ENCODE measurements around the gene PCYOX1L. TPM values are rescaled to one million over a fixed set of nuclear protein-coding genes. Genes with fewer than 3 reads are reported as not detected.

Gene PCYOX1L
- total RNA-seq, 2 donors from 2014 or later: 3.3 to 3.9 TPM

- intact Hi-C loops (cut with DNase I, micrococcal nuclease): no loop called here
- ATAC-seq (no peak), DNase-seq (no peak)
Measured at GRCh38 chr5:149328177-149328576, 29.7 kb upstream of the PCYOX1L start.

- DNase-seq: no peak
- intact Hi-C loops (cut with DNase I, micrococcal nuclease): no loop called here
- no peak for ATAC-seq
Measured at GRCh38 chr5:149333711-149334443, 24.0 kb upstream of the PCYOX1L start.

DNA sequence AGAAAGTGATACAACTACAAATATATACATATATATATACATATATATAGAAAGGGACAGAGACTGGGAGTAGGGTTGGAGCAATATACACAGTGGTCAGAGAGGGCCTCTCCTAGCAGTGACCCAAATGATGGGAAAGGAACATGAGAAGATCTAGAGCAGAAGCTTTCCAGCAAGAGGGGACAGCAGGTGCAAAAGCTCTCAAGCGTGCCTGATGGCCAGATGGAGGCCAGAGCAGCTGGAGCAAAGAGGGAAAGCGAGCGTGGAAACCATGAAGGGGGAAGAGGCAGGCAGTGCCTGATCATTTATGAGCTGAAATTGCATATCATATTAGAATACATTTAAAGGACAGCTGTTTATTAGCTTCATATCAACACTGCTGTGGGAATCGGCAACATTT is 20.1 kb upstream of the PCYOX1L start:
- intact Hi-C loops (cut with DNase I, micrococcal nuclease): no loop called here
- DNase-seq (no peak), ATAC-seq (no peak)

DNA sequence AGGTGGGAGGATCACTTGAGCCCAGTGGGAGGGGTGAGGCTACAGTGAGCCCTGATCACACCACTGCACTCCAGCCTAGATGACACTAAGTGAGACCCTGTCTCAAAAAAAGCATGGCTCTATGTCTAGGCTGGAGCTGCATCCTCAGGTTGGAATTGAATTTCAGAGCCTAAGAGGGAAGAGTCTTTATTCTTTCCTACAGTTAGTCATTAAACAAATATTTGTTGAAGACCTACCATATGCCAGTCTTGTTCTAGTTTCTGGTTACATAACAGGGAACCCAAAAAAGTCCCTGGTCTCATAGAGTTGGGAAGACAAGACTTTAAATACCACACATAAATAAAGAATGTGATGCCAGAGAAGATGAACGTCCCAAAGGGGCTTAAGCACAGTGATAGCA is 19.5 kb upstream of the PCYOX1L start:
- DNase-seq: no peak
- intact Hi-C loops (cut with DNase I, micrococcal nuclease): no loop called here
- ATAC-seq: no peak

DNA sequence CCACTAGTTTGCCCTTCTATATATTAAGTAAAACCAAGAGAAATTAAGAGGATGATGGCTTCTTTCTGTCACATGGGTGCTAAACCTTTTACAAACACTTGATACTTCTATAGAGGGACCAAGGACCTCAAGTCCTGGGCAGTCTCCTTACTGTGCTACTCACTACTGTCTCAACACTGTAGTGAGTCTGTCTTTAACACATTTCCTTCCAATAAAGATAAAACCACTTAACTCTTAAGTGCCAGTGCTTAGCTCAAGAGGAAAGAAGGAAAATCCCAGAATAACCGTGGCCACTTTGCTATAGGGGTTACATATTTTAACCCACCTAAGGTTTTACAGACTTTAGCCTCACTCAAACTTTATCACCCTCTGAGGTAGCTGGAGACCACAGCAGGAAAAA is 16.9 kb upstream of the PCYOX1L start:
- DNase-seq: no peak

DNA sequence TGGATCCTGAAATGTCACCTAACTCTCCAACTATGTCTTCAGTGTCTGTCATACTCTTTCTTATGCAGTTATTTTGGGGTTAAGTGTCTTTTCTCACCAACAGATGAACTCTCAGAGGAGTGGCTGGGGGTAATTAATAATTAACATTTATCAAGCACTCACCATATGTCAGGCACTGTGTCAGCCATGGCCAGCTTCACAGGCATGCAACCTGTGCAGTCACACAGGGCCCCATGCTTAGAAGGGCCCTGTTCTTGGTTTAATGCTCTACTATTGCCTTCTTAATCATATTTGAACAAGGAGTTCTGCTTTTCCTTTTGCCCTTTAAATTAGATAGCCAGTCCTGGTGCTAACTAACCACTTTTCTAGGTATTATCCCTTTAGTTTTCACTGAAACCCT is 16.0 kb upstream of the PCYOX1L start:
- intact Hi-C loops (cut with DNase I, micrococcal nuclease): no loop called here
- DNase-seq: no peak

More for the DNA sequence above, 16.9 kb upstream of the PCYOX1L start:
- no peak for ATAC-seq
- intact Hi-C loops (cut with DNase I, micrococcal nuclease): no loop called here

DNA sequence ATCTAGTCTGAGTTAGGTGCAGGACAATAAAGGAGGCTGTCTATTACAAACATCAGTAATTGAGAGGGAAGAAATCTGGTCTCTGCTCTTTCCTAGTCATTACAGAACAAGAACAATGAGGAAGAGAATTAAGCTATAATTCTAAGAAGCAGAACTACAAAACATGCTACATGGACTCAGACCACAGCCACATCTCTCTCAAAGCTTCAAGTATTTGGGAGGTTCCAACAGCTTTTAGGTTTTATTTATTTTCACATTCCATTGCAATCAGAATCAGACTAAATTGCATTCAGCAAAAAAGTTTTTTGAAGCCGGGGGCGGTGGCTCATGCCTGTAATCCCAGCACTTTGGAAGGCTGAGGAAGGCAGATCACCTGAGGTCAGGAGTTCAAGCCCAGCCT is 13.7 kb upstream of the PCYOX1L start:
- ATAC-seq: no peak
- intact Hi-C loops (cut with DNase I, micrococcal nuclease): no loop called here
- DNase-seq: no peak

More for the DNA sequence above, 16.0 kb upstream of the PCYOX1L start:
- ATAC-seq: no peak

DNA sequence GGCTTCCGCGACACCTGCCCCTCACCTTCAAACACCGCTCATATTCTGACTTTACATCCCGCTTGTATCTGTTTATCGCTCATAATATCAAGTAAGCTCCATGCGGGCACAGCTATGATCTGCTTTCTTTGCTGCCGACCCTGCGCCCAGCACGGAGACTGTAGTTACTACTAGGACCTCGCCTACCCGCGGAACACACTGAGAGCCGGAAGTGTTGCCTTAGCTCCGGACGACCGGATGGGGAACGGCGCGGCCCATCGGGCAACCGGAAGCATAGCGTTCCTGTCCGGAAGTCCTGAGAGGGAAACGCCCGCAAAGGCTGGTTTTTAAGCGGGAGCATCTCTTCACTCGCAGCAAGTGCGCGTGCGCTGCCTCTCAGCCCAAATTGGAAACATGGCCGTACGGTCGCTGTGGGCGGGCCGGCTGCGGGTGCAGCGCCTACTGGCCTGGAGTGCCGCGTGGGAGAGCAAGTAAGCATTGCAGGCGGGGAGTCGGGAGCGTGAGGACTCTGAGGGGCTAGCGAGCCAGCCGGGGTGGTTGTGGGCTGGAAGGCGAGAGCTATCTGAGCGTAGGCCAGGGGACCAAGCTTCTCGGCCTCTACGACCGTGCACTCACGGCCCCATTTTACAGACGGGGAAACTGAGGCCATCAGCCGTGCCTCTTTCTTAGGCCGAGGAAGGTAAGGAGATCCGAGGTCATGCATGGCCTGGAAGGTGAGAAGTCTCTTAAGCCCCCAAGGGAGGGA is 12.5 kb upstream of the PCYOX1L start, which contains the start of gene GRPEL2:
TSS of gene GRPEL2 (plus strand) at position 353 of the 745 bp plus-strand sequence. CDS start at position 394, 41 bp downstream.
- ATAC-seq (peak; percentile 100), DNase-seq (peak; percentile 95 to 97)
- intact Hi-C loops (cut with DNase I, micrococcal nuclease): no loop called here

DNA sequence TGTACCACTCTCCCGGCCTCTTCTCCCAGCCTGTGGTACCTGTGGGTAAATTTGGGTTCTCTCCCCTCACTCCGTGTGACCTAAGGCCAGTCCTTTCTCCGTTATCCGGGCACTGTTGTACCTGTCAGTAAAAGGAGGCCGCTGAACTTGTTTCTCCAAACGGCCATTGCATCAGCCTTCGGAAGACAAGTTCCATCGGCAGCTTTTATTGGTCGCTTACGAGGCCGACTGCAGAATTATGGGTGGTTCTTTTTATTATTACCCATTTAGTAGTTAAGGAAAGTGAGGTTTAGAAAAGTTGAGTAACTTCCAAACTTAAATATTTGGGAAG is 12.0 kb upstream of the PCYOX1L start:
- ATAC-seq (peak; percentile 3), DNase-seq (no peak)
- intact Hi-C loops (cut with DNase I, micrococcal nuclease): no loop called here

GRCh38 chr5:149348518-149348917 is 9.3 kb upstream of the PCYOX1L start:
- no peak for DNase-seq
- intact Hi-C loops (cut with DNase I, micrococcal nuclease): no loop called here
- no peak for ATAC-seq

DNA sequence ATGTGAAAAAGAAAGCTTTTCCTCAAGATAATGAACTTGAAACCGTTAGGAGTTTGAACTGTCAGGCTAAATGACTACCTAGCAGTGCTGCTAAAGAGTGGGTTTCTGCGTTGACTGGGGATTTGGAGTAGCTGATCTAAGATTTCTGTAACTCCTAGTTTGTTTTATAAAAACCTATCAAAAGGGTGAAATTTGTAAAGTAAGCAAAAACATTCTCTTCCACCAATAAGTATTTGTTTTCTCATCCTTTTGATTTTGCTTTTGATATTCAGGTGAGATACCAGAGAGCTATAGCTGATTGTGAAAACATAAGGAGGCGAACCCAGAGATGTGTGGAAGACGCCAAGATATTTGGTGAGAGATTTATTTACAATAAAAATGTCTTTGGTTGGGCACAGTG is 8.5 kb upstream of the PCYOX1L start:
- intact Hi-C loops (cut with DNase I, micrococcal nuclease): no loop called here
- no peak for ATAC-seq
- DNase-seq: no peak

GRCh38 chr5:149352169-149352568 is 5.7 kb upstream of the PCYOX1L start:
- ATAC-seq: no peak
- DNase-seq: no peak
- intact Hi-C loops (cut with DNase I, micrococcal nuclease): no loop called here

DNA sequence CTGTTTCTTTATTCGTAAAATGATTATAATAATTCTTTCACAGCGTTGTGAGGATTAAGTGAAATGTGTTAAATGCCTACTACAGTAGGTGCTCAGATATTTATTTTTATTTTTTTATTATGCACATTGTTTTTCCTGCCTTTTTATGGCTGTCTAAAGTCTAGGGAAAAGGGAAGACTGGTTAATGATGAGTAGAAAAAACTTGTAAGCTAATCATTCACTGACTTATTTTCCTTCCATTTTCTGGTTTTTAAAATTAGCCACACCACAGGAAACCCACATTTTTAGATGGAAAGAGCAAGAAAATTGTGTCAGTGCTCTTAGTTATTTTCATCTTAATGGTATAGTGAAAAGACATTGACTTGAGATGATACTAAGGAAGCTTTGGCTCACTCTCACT is 3.9 kb upstream of the PCYOX1L start:
- DNase-seq (no peak), ATAC-seq (no peak)
- intact Hi-C loops (cut with DNase I, micrococcal nuclease): no loop called here

DNA sequence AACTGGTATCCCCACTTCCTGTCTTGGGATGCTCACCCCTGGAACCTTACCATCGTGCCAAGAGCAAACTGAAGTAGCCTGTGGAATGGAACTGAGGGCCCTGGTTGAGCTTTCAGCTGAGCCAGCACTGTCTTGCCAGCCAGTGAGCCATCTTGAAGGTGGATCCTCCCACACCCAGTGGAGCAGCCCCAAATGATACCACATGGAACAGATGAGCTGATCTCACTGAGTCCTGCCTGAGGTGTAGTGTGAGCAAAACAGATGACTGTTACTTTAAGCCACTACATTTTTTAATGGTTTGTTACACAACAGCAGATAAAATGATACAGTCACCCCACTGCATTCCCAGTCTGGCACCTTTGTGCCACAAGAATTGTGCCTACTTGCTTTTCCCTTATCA is 2.2 kb upstream of the PCYOX1L start:
- DNase-seq (no peak), ATAC-seq (no peak)
- intact Hi-C loops (cut with DNase I, micrococcal nuclease): no loop called here

DNA sequence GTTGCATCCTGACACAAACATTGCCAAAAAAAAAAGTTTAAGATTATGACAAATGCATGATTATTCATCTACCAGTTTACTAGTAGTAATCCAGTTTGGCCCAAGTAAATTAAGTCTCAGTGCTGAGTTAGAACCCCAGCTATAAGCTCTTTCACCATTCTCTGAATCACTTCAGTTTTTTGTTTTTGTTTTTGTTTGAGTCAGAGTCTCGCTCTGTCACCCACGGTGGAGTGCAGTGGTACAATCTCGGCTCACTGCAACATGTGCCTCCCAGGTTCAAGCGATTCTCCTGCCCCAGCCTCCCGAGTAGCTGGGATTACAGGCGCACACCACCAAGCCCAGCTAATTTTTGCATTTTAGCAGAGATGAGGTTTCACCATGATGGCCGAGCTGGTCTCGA is 1.5 kb upstream of the PCYOX1L start:
- ATAC-seq (no peak), DNase-seq (no peak)
- intact Hi-C loops (cut with DNase I, micrococcal nuclease): no loop called here

DNA sequence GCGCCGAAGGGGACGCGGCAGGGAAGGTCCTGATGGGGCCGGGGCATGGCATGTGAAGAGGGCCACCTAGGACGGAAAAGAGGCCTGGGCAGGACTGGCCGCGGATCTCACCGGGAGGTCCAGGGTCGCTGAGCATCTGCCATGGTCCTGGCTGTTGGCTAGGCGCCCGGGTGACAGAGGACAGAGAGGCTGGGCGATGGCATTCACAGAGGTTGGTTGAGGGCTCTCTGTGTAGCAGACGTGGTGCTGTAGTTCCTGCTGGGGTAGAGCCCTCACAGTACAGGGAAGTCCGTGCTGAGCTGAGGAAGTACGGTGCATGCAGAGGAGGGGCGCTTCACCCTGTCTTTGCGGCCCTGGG is 427 bp downstream of the PCYOX1L start:
- ATAC-seq: peak; percentile 44
- peak in 1 of 2 donors; percentile 56 for DNase-seq
- intact Hi-C loops (cut with DNase I, micrococcal nuclease): no loop called here

DNA sequence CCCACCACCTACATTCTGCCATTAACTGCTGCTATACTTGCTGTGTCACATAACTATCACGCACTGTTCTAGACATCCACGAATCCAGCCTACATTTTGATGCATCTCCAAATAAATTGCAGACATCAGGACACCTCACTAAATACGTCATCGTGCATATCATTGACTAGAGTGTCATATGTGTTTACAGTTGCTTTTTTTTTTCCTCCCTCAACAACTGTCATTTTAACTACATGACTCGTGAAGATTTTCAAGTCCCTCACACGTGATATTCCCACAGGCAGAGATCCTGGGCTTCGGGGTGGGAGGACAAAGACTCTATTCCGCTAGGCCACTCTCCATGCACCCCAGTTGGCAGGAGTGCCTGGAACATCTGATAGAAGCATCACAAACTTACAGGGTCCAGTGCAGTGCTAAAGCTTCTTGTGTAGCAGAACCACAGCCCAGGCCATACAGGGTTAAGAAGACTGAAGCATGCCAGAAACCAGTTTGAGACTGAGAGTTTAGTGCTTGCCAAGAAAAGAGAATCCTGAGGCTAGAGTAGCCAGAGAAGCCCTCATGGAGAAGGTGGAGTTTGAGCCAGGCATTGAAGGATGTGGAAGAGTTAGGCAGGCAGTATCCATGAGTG is 1.1 kb downstream of the PCYOX1L start:
- intact Hi-C loops (cut with DNase I, micrococcal nuclease): no loop called here
- no peak for DNase-seq
- no peak for ATAC-seq

DNA sequence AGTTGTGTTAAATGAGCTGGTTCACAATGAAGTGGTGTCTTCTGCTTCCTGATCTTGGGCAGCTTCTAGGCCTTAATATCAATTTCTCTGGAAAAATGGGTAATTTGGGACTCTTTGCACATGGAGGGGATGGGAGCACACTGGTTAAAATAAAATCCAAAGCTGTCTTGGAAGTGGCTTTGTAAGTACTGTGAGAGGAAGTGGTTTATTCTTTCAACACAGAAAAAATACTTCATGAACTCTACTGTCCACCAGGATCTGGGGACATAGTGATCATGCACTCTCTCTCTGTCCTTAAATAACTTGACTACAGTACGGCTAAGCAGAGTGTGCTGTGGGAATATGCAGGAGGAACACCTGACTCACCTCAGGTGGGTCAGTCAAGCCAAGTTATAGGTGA is 2.4 kb downstream of the PCYOX1L start:
- ATAC-seq: no peak

DNA sequence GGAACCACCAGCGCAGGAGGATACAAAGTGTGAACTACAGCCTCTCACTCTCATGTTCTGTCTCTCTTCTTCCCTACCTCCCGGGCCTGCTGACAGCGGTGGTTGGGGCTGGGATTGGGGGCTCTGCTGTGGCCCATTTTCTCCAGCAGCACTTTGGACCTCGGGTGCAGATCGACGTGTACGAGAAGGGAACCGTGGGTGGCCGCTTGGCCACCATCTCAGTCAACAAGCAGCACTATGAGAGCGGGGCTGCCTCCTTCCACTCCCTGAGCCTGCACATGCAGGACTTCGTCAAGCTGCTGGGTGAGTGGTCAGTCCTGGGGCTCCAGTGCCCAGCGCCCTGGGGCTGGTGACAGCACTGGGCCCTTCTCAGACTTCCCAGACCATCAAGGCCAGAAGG is 4.7 kb downstream of the PCYOX1L start:
- DNase-seq (no peak), ATAC-seq (no peak)
- intact Hi-C loops (cut with DNase I, micrococcal nuclease): no loop called here

More for the DNA sequence above, 2.4 kb downstream of the PCYOX1L start:
- intact Hi-C loops (cut with DNase I, micrococcal nuclease): no loop called here
- DNase-seq: no peak

GRCh38 chr5:149363358-149363757 is 5.5 kb downstream of the PCYOX1L start:
- intact Hi-C loops (cut with DNase I, micrococcal nuclease): no loop called here
- ATAC-seq (peak; percentile 26), DNase-seq (no peak)
